C4-2B (cell line): ENCODE results near the gene PRSS1.
"Not testable (repeated sequence)": the region's sequence is repeated elsewhere in the genome, so short reads cannot be mapped to it uniquely, and the experiment has no call there.

Experiments
- H3K27ac ChIP-seq: fragments of 450-650 bp; 2 replicates; pipeline ENCODE4 v1.5.1; 2017
- ZFX ChIP-seq: fragments of 450-650 bp; IDR thresholded peaks from 2 replicates; pipeline ENCODE4 v1.6.1; 2017
- TF ChIP-seq, protein P1 (sequence below): fragments of 450-650 bp; conservative IDR thresholded peaks from 2 replicates; pipeline ENCODE4 v1.5.1; 2017; ENCODE audit warnings: mild to moderate bottlenecking

Gene PRSS1

DNA sequence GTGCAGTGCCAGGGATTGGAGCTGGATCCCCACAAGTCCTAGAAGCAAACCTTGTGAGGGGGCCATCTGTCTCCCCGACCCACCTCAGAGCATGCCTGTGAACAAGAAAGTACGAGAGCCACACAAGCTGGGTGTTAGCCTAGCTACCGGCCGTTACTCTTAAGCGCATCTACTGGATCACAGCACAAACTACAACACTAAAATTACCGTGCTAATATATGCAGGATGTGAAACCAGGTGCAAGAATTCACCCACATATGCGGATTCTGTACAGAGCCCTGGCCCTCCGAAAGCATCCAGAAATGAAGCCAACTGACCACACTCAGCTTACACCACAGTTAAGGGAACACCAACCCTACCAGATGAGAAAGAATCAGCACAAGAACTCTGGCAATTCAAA, 16.0 kb upstream of the PRSS1 start:
- no peak for TF ChIP-seq ZFX
- TF ChIP-seq, protein P1, sequence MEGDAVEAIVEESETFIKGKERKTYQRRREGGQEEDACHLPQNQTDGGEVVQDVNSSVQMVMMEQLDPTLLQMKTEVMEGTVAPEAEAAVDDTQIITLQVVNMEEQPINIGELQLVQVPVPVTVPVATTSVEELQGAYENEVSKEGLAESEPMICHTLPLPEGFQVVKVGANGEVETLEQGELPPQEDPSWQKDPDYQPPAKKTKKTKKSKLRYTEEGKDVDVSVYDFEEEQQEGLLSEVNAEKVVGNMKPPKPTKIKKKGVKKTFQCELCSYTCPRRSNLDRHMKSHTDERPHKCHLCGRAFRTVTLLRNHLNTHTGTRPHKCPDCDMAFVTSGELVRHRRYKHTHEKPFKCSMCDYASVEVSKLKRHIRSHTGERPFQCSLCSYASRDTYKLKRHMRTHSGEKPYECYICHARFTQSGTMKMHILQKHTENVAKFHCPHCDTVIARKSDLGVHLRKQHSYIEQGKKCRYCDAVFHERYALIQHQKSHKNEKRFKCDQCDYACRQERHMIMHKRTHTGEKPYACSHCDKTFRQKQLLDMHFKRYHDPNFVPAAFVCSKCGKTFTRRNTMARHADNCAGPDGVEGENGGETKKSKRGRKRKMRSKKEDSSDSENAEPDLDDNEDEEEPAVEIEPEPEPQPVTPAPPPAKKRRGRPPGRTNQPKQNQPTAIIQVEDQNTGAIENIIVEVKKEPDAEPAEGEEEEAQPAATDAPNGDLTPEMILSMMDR = no peak
- H3K27ac ChIP-seq = no peak overlapping the region

GRCh38 chr7:142739923-142740492, 9.3 kb upstream of the PRSS1 start:
- TF ChIP-seq ZFX = no peak
- TF ChIP-seq, protein P1 = no peak; the same call in 1 of the 2 replicates
- no peak overlapping the region for H3K27ac ChIP-seq

DNA sequence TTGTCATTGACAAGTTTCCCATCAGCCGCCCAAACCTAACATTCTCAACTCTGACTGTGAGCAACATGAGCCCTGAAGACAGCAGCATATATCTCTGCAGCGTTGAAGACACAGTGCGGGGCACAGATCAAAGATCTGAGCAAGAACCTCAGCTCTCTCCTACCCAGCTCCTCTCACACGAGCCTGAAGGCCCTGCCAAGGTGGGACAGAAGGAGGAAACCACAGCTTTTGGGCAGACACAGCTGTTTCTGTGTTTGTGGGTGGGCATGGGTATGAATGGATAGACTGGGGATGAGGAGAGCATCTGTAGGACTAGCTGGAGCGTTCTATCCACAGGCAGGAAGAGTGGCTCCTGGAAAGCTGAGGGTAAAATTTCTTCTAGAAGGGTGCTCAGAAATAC, 8.5 kb upstream of the PRSS1 start:
- no peak overlapping the region for H3K27ac ChIP-seq

DNA sequence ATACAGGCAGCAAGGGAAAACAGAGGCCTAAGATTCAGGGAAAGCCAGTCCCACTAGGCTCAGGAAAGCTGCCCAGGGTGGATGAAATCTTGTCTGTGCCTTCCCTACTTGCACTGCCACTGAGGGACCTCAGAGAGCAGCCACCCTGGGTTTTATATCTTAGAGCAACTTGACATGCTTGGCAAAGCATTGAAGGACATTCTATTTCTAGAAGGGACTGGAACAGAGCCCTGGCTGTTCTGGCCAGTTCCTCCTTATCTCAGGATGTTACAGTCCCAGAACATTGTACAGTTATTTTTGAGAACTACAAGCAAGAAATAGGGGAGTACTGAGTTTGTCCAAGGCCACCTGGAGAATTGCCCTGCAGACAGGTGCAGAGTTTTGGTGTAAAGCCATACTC, 7.3 kb upstream of the PRSS1 start:
- H3K27ac ChIP-seq = not testable (repeated sequence)

More for the DNA sequence above, 8.5 kb upstream of the PRSS1 start:
- TF ChIP-seq ZFX = no peak
- TF ChIP-seq, protein P1 = no peak

- TF ChIP-seq, protein P1 = no peak
- no peak for TF ChIP-seq ZFX
- H3K27ac ChIP-seq = no peak overlapping the region
Observed at GRCh38 chr7:142745091-142745635, 4.1 kb upstream of the PRSS1 start.

DNA sequence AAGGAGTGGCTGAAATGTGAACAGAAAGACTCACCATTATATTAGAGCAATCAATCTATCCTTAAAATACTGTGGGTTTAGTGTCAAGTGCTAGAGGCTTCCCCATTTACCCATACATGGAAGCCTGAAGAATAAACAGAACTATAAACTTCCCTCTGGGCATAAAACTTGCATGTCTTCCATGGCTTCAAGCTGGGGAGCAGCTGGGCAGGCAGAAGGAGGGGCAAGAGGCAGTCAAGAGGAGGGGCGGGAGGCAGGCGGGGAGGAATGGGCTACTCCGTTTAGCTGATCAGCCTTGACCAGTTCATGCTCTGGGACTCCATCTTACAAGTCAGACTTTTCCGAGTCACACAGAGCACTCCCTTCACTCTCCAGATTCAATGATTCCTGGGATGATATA, 3.5 kb upstream of the PRSS1 start:
- no peak overlapping the region for H3K27ac ChIP-seq
- TF ChIP-seq ZFX = no peak
- TF ChIP-seq, protein P1 = no peak

GRCh38 chr7:142746264-142746663, 3.0 kb upstream of the PRSS1 start:
- TF ChIP-seq ZFX = no peak
- TF ChIP-seq, protein P1 = no peak
- H3K27ac ChIP-seq = no peak overlapping the region

- not testable (repeated sequence) for H3K27ac ChIP-seq
Observed at GRCh38 chr7:142748410-142748809, 862 bp upstream of the PRSS1 start.
